ENCODE data around the gene BMPR2. TPM values are rescaled to one million over a fixed set of nuclear protein-coding genes. Genes with fewer than 3 reads are reported as not detected.

The BMPR2 gene
- total RNA-seq, 1 experiment from 2014 or later, result 34.9 TPM

DNA sequence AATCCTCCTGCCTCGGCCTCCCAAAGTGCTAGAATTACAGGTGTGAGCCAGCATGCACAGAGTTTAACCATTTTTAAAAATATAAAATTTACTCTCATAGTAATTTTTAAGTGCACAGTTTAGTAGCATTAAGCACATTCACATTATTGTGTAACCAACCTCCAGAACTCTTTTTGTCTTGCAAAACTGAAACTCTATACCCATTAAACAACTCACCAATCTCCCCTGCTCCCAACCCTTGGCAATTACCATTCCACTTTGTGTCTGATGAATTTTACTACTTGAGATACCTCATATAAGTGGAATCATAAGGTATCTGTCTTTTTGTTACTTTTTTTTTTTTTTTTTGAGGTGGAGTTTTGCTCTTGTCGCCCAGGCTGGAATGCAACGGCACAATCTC lies 112.5 kb downstream of the BMPR2 start:
- H3K4me3 ChIP-seq (ENCODE audit: low read depth, low read length, poor library complexity, severe bottlenecking), result no peak overlapping the region
- intact Hi-C loops (cut with micrococcal nuclease; ENCODE audit: unreplicated experiment), result no loop called here
- DNase-seq (ENCODE audit: low spot score), result no peak

DNA sequence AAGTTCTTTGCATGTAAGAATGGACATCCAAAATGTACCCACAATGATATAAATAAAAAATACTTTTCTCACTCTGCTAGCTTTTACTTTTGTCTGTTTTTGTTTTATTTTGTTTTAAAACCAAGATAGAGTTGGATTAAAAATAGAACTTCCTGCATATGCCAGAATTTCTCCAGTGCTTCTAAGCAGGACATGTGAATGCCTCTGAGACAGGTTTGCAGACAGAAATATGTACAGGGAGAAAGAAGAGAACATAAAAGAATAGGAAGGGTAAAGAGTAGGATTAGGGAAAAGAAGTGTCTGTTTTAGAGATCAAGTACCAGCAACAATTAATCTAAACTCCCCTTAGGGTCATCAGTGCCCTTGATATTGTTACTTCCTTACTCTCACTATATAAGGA lies 114.4 kb downstream of the BMPR2 start:
- no TSS peak for BruUV-seq (replicated peaks)
- TF ChIP-seq EZH2 (IDR thresholded peaks at IDR 0.05; ENCODE audit: borderline replicate concordance, low read depth, low read length, poor library complexity, severe bottlenecking), result no peak
- TF ChIP-seq, protein P1, sequence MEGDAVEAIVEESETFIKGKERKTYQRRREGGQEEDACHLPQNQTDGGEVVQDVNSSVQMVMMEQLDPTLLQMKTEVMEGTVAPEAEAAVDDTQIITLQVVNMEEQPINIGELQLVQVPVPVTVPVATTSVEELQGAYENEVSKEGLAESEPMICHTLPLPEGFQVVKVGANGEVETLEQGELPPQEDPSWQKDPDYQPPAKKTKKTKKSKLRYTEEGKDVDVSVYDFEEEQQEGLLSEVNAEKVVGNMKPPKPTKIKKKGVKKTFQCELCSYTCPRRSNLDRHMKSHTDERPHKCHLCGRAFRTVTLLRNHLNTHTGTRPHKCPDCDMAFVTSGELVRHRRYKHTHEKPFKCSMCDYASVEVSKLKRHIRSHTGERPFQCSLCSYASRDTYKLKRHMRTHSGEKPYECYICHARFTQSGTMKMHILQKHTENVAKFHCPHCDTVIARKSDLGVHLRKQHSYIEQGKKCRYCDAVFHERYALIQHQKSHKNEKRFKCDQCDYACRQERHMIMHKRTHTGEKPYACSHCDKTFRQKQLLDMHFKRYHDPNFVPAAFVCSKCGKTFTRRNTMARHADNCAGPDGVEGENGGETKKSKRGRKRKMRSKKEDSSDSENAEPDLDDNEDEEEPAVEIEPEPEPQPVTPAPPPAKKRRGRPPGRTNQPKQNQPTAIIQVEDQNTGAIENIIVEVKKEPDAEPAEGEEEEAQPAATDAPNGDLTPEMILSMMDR (conservative IDR thresholded peaks at IDR 0.05; ENCODE audit: low read depth, low read length), result no peak
- intact Hi-C loops (cut with micrococcal nuclease; ENCODE audit: unreplicated experiment), result no loop called here
- ChIA-PET POLR2A (ENCODE audit: low non-redundant PET) (no interaction called here), CTCF (no interaction called here)
- H3K4me3 ChIP-seq (ENCODE audit: low read depth, low read length, poor library complexity, severe bottlenecking), result no peak overlapping the region
- no peak for DNase-seq (ENCODE audit: low spot score)
- no peaks in the 10 kb centered on the region for H3K27me3 ChIP-seq (replicated peaks; ENCODE audit: insufficient read depth, low read depth, low read length, poor library complexity)
- no peaks in the 10 kb centered on the region for H3K9me3 ChIP-seq (ENCODE audit: low read depth, low read length, poor library complexity, severe bottlenecking)
- H3K36me3 ChIP-seq (ENCODE audit: insufficient read depth, low read length, poor library complexity, severe bottlenecking), result no peaks in the 10 kb centered on the region
- no peak overlapping the region for H3K27ac ChIP-seq (ENCODE audit: low read depth, low read length, poor library complexity, severe bottlenecking)
- peaks cover 8% of the 10 kb centered on the region for H3K4me1 ChIP-seq (ENCODE audit: insufficient read depth, low read length, poor library complexity, severe bottlenecking)

More for the DNA sequence above, 112.5 kb downstream of the BMPR2 start:
- BruUV-seq (replicated peaks), result no TSS peak
- Histone ChIP-seq H3K4me1 (ENCODE audit: insufficient read depth, low read length, poor library complexity, severe bottlenecking) (peaks cover 3% of the 10 kb centered on the region), H3K27me3 (replicated peaks; ENCODE audit: insufficient read depth, low read depth, low read length, poor library complexity) (no peaks in the 10 kb centered on the region), H3K9me3 (ENCODE audit: low read depth, low read length, poor library complexity, severe bottlenecking) (no peaks in the 10 kb centered on the region), H3K36me3 (ENCODE audit: insufficient read depth, low read length, poor library complexity, severe bottlenecking) (no peaks in the 10 kb centered on the region), H3K27ac (ENCODE audit: low read depth, low read length, poor library complexity, severe bottlenecking) (no peak overlapping the region)
- POLR2A ChIA-PET (ENCODE audit: low non-redundant PET), result no interaction called here
- CTCF ChIA-PET, result no interaction called here
- TF ChIP-seq EZH2 (IDR thresholded peaks at IDR 0.05; ENCODE audit: borderline replicate concordance, low read depth, low read length, poor library complexity, severe bottlenecking), result no peak
- TF ChIP-seq, protein P1 (conservative IDR thresholded peaks at IDR 0.05; ENCODE audit: low read depth, low read length), result no peak

DNA sequence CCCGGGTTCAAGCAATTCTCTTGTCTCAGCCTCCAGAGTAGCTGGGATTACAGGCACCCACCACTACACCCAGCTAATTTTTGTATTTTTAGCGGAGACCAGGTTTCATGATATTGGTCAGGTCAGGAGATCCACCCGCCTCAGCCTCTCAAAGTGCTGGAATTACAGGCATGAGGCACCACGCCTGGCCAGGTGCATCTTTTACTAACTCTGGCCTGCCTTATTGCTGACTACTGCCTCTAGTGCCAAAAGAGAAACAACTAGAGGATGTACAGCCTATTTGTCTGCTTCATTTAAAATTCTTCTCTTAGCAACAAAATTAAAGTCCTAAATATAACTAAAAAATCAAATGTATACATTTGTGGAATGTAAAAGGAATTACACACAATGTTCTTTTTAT lies 115.4 kb downstream of the BMPR2 start:
- intact Hi-C loops (cut with micrococcal nuclease; ENCODE audit: unreplicated experiment), result no loop called here
- BruUV-seq (replicated peaks), result no TSS peak
- CTCF ChIA-PET, result no interaction called here

More for the DNA sequence above, 115.4 kb downstream of the BMPR2 start:
- TF ChIP-seq EZH2 (IDR thresholded peaks at IDR 0.05; ENCODE audit: borderline replicate concordance, low read depth, low read length, poor library complexity, severe bottlenecking), result no peak
- TF ChIP-seq, protein P1 (conservative IDR thresholded peaks at IDR 0.05; ENCODE audit: low read depth, low read length), result no peak
- Histone ChIP-seq H3K27me3 (replicated peaks; ENCODE audit: insufficient read depth, low read depth, low read length, poor library complexity) (no peaks in the 10 kb centered on the region), H3K4me1 (ENCODE audit: insufficient read depth, low read length, poor library complexity, severe bottlenecking) (peaks cover 8% of the 10 kb centered on the region), H3K36me3 (ENCODE audit: insufficient read depth, low read length, poor library complexity, severe bottlenecking) (no peaks in the 10 kb centered on the region), H3K27ac (ENCODE audit: low read depth, low read length, poor library complexity, severe bottlenecking) (no peak overlapping the region), H3K4me3 (ENCODE audit: low read depth, low read length, poor library complexity, severe bottlenecking) (no peak overlapping the region), H3K9me3 (ENCODE audit: low read depth, low read length, poor library complexity, severe bottlenecking) (no peaks in the 10 kb centered on the region)
- no peak for DNase-seq (ENCODE audit: low spot score)
- POLR2A ChIA-PET (ENCODE audit: low non-redundant PET), result no interaction called here
